K562 (cell line): Measurements from ENCODE around the gene CYSTM1. TPM values are rescaled to one million over a fixed set of nuclear protein-coding genes. Genes with fewer than 3 reads are reported as not detected.
A peak's percentile ranks its signal among the peaks of the same experiment; 100 is the strongest.

Experiments
- CBX3 ChIP-seq, 2 experiments: IDR thresholded peaks; 1 replicate in 1 of 2; 2 replicates in 1 of 2; pipeline ENCODE4 v1.6.1; 2012; ENCODE audit warnings: inconsistent platforms in 2 of 2, low read length in 2 of 2, borderline replicate concordance in 1 of 2, control low read depth in 1 of 2
- CEBPB ChIP-seq: fragments of 450-650 bp; IDR thresholded peaks from 2 replicates; pipeline ENCODE4 v1.6.1; 2016; ENCODE audit warnings: missing genetic modification characterization, missing compliant biosample characterization
- GATAD2B ChIP-seq: fragments of 450-650 bp; IDR thresholded peaks from 2 replicates; pipeline ENCODE4 v1.6.1; 2017; ENCODE audit warnings: mild to moderate bottlenecking, borderline replicate concordance
- HBP1 ChIP-seq: fragments of 450-650 bp; formaldehyde crosslinking; IDR thresholded peaks from 2 replicates; pipeline ENCODE4 v1.4.0; 2022; ENCODE audit warnings: missing genetic modification characterization
- MTA2 ChIP-seq: fragments of 450-650 bp; IDR thresholded peaks from 2 replicates; pipeline ENCODE4 v1.6.1; 2016; ENCODE audit warnings: low read depth
- MXD1 ChIP-seq: fragments of 250-450 bp; sonication (Bioruptor Pico); IDR thresholded peaks from 2 replicates; pipeline ENCODE4 v1.8.0; 2021; ENCODE audit warnings: borderline replicate concordance, mild to moderate bottlenecking, moderate library complexity; ENCODE audit not compliant: poor library complexity, severe bottlenecking
- PHF21A ChIP-seq: fragments of 450-650 bp; IDR thresholded peaks from 2 replicates; pipeline ENCODE4 v1.6.1; 2017; ENCODE audit warnings: low read depth, borderline replicate concordance
- RCOR1 ChIP-seq, 2 experiments: IDR thresholded peaks; 2 replicates each; pipeline ENCODE4 v1.6.1; 2012; ENCODE audit warnings: low read depth in 2 of 2, low read length in 2 of 2, borderline replicate concordance in 1 of 2, improper control_type of control experiment in 1 of 2
- SRF ChIP-seq, 2 experiments: fragments of 250-450, 450-650 bp in 1 of 2; sonication (Bioruptor Pico) in 1 of 2; sonication (generic) in 1 of 2; formaldehyde crosslinking; IDR thresholded peaks; 2 replicates each; pipeline versions ENCODE4 v1.5.0 to v1.5.1; 2020 to 2022; ENCODE audit warnings: mild to moderate bottlenecking in 1 of 2, missing genetic modification reagents in 1 of 2
- TAF9B ChIP-seq: fragments of 450-650 bp; IDR thresholded peaks from 2 replicates; pipeline ENCODE4 v1.6.1; 2018; ENCODE audit warnings: mild to moderate bottlenecking; ENCODE audit not compliant: partially characterized antibody
- THRAP3 ChIP-seq: fragments of 450-650 bp; IDR thresholded peaks from 2 replicates; pipeline ENCODE4 v1.6.1; 2016; ENCODE audit warnings: mild to moderate bottlenecking, inconsistent platforms, borderline replicate concordance
- ZNF586 ChIP-seq: fragments of 450-650 bp; formaldehyde crosslinking; conservative IDR thresholded peaks from 2 replicates; pipeline ENCODE4 v1.4.0; 2020; ENCODE audit warnings: mild to moderate bottlenecking, moderate library complexity
- ZNF609 ChIP-seq: sonication (generic); formaldehyde crosslinking; IDR thresholded peaks from 2 replicates; pipeline ENCODE4 v1.8.1; 2023; ENCODE audit warnings: missing genetic modification reagents, mild to moderate bottlenecking, borderline replicate concordance
- polyA plus RNA-seq, 8 experiments: library from polyadenylated mRNA; depleted of rRNA in 4 of 8; stranded (reverse) in 5 of 8; unstranded in 3 of 8; fragments of >200 nt; fragmentation: Nextera tagmentation in 2 of 8; fragmentation: Illumina TruSeq in 1 of 8; extraction: Ambion mirVana in 2 of 8; extraction: Trizol in 1 of 8; gene quantifications; 2 replicates each; pipeline versions ENCODE4 v1.2.1 to v1.2.3, GENCODE V29; 2011 to 2014; ENCODE audit warnings: inconsistent platforms in 1 of 8, missing spikeins in 1 of 8
- total RNA-seq, 7 experiments: library from RNA; depleted of rRNA in 6 of 7; stranded (reverse); fragments of >200 nt in 6 of 7; fragmentation: Illumina TruSeq in 2 of 7; extraction: Trizol in 2 of 7; gene quantifications; 2 replicates each; pipeline versions ENCODE4 v1.2.1 to v1.2.3, GENCODE V29; 2011 to 2021; ENCODE audit warnings: low replicate concordance in 1 of 7

The CYSTM1 gene
- total and polyA plus RNA-seq, 9 of the 15 experiments (the other 6 are each of a cell fraction or from before 2014, with no cell fraction given): 76.1 to 422 (median 108) TPM

GRCh38 chr5:140217299-140218026, 42.5 kb downstream of the CYSTM1 start (continued):
- TF ChIP-seq ZNF609 (CRISPR knock-in tag): no peak
- peak; percentile 91 for TF ChIP-seq CEBPB (tag)
- TF ChIP-seq CBX3 (IDR thresholded peaks at IDR 0.05; ENCODE audit: borderline replicate concordance in 1 of 2, low read length in 2 of 2): peak in 1 of 2 experiments; percentile 70; a peak in 1 of 3 replicates
- TF ChIP-seq TAF9B: no peak
- TF ChIP-seq MTA2: peak; percentile 94
- no peak for TF ChIP-seq HBP1 (CRISPR knock-in tag)
- TF ChIP-seq PHF21A: no peak
- no peak for TF ChIP-seq THRAP3
- TF ChIP-seq MXD1 (CRISPR knock-in tag): no peak
- TF ChIP-seq ZNF586: no peak
- peak; percentile 58; the same call in 1 of the 2 replicates for TF ChIP-seq GATAD2B
- peak; percentile 53 to 86; a peak in 3 of 4 replicates for TF ChIP-seq RCOR1 (IDR thresholded peaks at IDR 0.05; ENCODE audit: borderline replicate concordance in 1 of 2, low read depth in 2 of 2, low read length in 2 of 2)
- TF ChIP-seq SRF (CRISPR knock-in tag; IDR thresholded peaks at IDR 0.05): no peak; a peak in 1 of 4 replicates
